ENCODE measurements around the gene CLVS2. TPM values are rescaled to one million over a fixed set of nuclear protein-coding genes. Genes with fewer than 3 reads are reported as not detected.
A peak's percentile ranks its signal among the peaks of the same experiment; 100 is the strongest.

CLVS2 gene
- total and polyA plus RNA-seq, 4 donors = 0.25 TPM; not detected in 3

- 86% methylated on average over 13 of the region's 13 CpGs for WGBS
- H3K4me3 ChIP-seq (ENCODE audit: low read depth in 1 of 3, low read length in 3 of 3) = no peak overlapping the region
- H3K9ac ChIP-seq (ENCODE audit: low read depth in 1 of 2, low read length in 2 of 2) = no peak overlapping the region
- no peaks in the 10 kb centered on the region for H3K36me3 ChIP-seq (ENCODE audit: control insufficient read depth in 4 of 4, insufficient read depth in 3 of 4, low read depth in 1 of 4, low read length in 3 of 4)
- peaks cover 0 to 9% (median 2%) of the 10 kb centered on the region in 4 donors for H3K27me3 ChIP-seq (ENCODE audit: control insufficient read depth in 4 of 4, insufficient read depth in 4 of 4, low read length in 3 of 4)
- no peak overlapping the region for H3K27ac ChIP-seq (ENCODE audit: low read depth in 1 of 2, low read length in 2 of 2)
- H3K4me1 ChIP-seq (ENCODE audit: control insufficient read depth in 4 of 4, insufficient read depth in 4 of 4, low read length in 3 of 4) = peaks cover 1 to 24% (median 21%) of the 10 kb centered on the region in 4 donors
- TF ChIP-seq MAX (IDR thresholded peaks at IDR 0.05) = no peak
- DNase-seq (ENCODE audit: low spot score) = no peak
- H3K9me3 ChIP-seq (ENCODE audit: control insufficient read depth in 4 of 4, low read length in 3 of 4) = no peaks in the 10 kb centered on the region
These were observed 1.6 kb downstream of the CLVS2 start for GRCh38 chr6:122997541-122998150.

DNA sequence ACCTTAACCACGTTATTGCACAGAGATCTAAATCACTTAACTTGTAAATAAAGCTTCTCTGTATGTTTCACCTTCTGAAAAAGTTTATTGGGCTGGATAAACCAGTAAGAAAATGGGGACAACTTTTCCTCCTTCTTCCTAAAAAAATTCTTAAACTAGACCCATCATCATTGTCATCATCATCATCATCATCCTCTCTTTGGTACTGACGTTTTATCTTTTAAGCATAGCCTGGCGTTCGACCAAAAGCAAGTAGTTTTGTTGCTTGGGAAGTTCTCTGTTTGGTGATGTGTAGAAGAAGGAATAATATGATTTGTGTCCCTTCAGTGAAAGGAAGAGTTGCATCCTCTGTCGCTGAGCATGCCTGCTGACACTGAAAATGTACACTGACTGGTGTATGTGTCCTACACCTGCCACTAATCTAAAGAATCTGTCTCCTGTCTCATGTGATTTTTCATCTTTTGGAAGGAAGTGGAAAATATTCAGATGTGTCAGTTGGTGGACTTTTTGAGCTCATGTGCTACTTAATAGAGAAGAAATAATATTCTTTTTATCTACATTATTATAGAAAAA, 2.5 kb downstream of the CLVS2 start:
- 69% methylated on average over 5 of the region's 5 CpGs for WGBS
- Histone ChIP-seq H3K4me1 (ENCODE audit: control insufficient read depth in 4 of 4, insufficient read depth in 4 of 4, low read length in 3 of 4) (peaks cover 1 to 28% (median 21%) of the 10 kb centered on the region in 4 donors), H3K36me3 (ENCODE audit: control insufficient read depth in 4 of 4, insufficient read depth in 3 of 4, low read depth in 1 of 4, low read length in 3 of 4) (no peaks in the 10 kb centered on the region), H3K9me3 (ENCODE audit: control insufficient read depth in 4 of 4, low read length in 3 of 4) (no peaks in the 10 kb centered on the region), H3K4me3 (ENCODE audit: low read depth in 1 of 3, low read length in 3 of 3) (no peak overlapping the region), H3K27me3 (ENCODE audit: control insufficient read depth in 4 of 4, insufficient read depth in 4 of 4, low read length in 3 of 4) (peaks cover 0 to 9% (median 2%) of the 10 kb centered on the region in 4 donors), H3K9ac (ENCODE audit: low read depth in 1 of 2, low read length in 2 of 2) (no peak overlapping the region), H3K27ac (ENCODE audit: low read depth in 1 of 2, low read length in 2 of 2) (no peak overlapping the region)
- TF ChIP-seq HNF4G (IDR thresholded peaks at IDR 0.05) (no peak), TAF1 (conservative IDR thresholded peaks at IDR 0.05) (no peak), FOXA2 (IDR thresholded peaks at IDR 0.05) (no peak), MAX (IDR thresholded peaks at IDR 0.05) (no peak)
- TF ChIP-seq, protein P1, sequence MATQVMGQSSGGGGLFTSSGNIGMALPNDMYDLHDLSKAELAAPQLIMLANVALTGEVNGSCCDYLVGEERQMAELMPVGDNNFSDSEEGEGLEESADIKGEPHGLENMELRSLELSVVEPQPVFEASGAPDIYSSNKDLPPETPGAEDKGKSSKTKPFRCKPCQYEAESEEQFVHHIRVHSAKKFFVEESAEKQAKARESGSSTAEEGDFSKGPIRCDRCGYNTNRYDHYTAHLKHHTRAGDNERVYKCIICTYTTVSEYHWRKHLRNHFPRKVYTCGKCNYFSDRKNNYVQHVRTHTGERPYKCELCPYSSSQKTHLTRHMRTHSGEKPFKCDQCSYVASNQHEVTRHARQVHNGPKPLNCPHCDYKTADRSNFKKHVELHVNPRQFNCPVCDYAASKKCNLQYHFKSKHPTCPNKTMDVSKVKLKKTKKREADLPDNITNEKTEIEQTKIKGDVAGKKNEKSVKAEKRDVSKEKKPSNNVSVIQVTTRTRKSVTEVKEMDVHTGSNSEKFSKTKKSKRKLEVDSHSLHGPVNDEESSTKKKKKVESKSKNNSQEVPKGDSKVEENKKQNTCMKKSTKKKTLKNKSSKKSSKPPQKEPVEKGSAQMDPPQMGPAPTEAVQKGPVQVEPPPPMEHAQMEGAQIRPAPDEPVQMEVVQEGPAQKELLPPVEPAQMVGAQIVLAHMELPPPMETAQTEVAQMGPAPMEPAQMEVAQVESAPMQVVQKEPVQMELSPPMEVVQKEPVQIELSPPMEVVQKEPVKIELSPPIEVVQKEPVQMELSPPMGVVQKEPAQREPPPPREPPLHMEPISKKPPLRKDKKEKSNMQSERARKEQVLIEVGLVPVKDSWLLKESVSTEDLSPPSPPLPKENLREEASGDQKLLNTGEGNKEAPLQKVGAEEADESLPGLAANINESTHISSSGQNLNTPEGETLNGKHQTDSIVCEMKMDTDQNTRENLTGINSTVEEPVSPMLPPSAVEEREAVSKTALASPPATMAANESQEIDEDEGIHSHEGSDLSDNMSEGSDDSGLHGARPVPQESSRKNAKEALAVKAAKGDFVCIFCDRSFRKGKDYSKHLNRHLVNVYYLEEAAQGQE (IDR thresholded peaks at IDR 0.05) = no peak
- no peak for DNase-seq (ENCODE audit: low spot score)

GRCh38 chr6:123000244-123000770, 4.3 kb downstream of the CLVS2 start:
- Histone ChIP-seq H3K27ac (ENCODE audit: low read depth in 1 of 2, low read length in 2 of 2) (no peak overlapping the region), H3K9me3 (ENCODE audit: control insufficient read depth in 4 of 4, low read length in 3 of 4) (no peaks in the 10 kb centered on the region), H3K36me3 (ENCODE audit: control insufficient read depth in 4 of 4, insufficient read depth in 3 of 4, low read depth in 1 of 4, low read length in 3 of 4) (no peaks in the 10 kb centered on the region), H3K4me3 (ENCODE audit: low read depth in 1 of 3, low read length in 3 of 3) (no peak overlapping the region), H3K4me1 (ENCODE audit: control insufficient read depth in 4 of 4, insufficient read depth in 4 of 4, low read length in 3 of 4) (peaks cover 1 to 28% (median 21%) of the 10 kb centered on the region in 4 donors), H3K9ac (ENCODE audit: low read depth in 1 of 2, low read length in 2 of 2) (no peak overlapping the region), H3K27me3 (ENCODE audit: control insufficient read depth in 4 of 4, insufficient read depth in 4 of 4, low read length in 3 of 4) (peaks cover 0 to 7% (median 0%) of the 10 kb centered on the region in 4 donors)
- TF ChIP-seq SP1 (IDR thresholded peaks at IDR 0.05) = peak; percentile 11
- TF ChIP-seq RXRA (IDR thresholded peaks at IDR 0.05) = peak in 1 of 2 donors; percentile 24
- TF ChIP-seq, protein P1 (IDR thresholded peaks at IDR 0.05) = no peak
- peak; percentile 72 to 82 for TF ChIP-seq HNF4A (conservative IDR thresholded peaks at IDR 0.05)
- TF ChIP-seq TAF1 (conservative IDR thresholded peaks at IDR 0.05) = no peak
- TF ChIP-seq GABPA (IDR thresholded peaks at IDR 0.05 in 1 of 2, conservative IDR thresholded peaks at IDR 0.05 in 1 of 2) = no peak
- 19% methylated on average over 2 of the region's 2 CpGs for WGBS
- DNase-seq (ENCODE audit: low spot score) = no peak

Data from liver (tissue), 9 donors.